ENCODE measurements around the gene TPP2.

TPP2 gene

GRCh38 chr13:102584434-102584833 lies 12.4 kb upstream of the TPP2 start:
- Histone ChIP-seq H3K9me3 (no peaks in the 10 kb centered on the region), H3K4me1 (no peaks in the 10 kb centered on the region), H3K27ac (no peak overlapping the region), H3K27me3 (peaks cover 0 to 14% of the 10 kb centered on the region in 2 donors), H3K4me3 (no peak overlapping the region), H3K36me3 (no peaks in the 10 kb centered on the region)
- TF ChIP-seq CTCF (IDR thresholded peaks at IDR 0.05), result no peak
- intact Hi-C loops (cut with DNase I; ENCODE audit: low total_unique reads), result no loop called here
- no peak for DNase-seq

GRCh38 chr13:102586615-102587014 lies 10.2 kb upstream of the TPP2 start:
- DNase-seq, result no peak
- Histone ChIP-seq H3K27ac (no peak overlapping the region), H3K36me3 (no peaks in the 10 kb centered on the region), H3K4me1 (no peaks in the 10 kb centered on the region), H3K27me3 (peaks cover 0 to 14% of the 10 kb centered on the region in 2 donors), H3K4me3 (no peak overlapping the region), H3K9me3 (no peaks in the 10 kb centered on the region)
- TF ChIP-seq CTCF (IDR thresholded peaks at IDR 0.05), result no peak
- intact Hi-C loops (cut with DNase I; ENCODE audit: low total_unique reads), result no loop called here

GRCh38 chr13:102587916-102588315 lies 8.9 kb upstream of the TPP2 start:
- Histone ChIP-seq H3K27ac (no peak overlapping the region), H3K4me3 (no peak overlapping the region), H3K36me3 (no peaks in the 10 kb centered on the region), H3K4me1 (peaks cover 0 to 7% (median 4%) of the 10 kb centered on the region in 4 donors), H3K9me3 (no peaks in the 10 kb centered on the region), H3K27me3 (peaks cover 0 to 13% of the 10 kb centered on the region in 2 donors)
- TF ChIP-seq CTCF (IDR thresholded peaks at IDR 0.05), result no peak
- DNase-seq, result no peak
- intact Hi-C loops (cut with DNase I; ENCODE audit: low total_unique reads), result no loop called here

- no peak overlapping the region for H3K4me3 ChIP-seq
- no peaks in the 10 kb centered on the region for H3K36me3 ChIP-seq
- DNase-seq, result no peak
- H3K27me3 ChIP-seq, result peaks cover 0 to 11% of the 10 kb centered on the region in 2 donors
- no peaks in the 10 kb centered on the region for H3K9me3 ChIP-seq
- H3K4me1 ChIP-seq, result peaks cover 0 to 7% (median 4%) of the 10 kb centered on the region in 4 donors
- no peak overlapping the region for H3K27ac ChIP-seq
- intact Hi-C loops (cut with DNase I; ENCODE audit: low total_unique reads), result no loop called here
- no peak for TF ChIP-seq CTCF (IDR thresholded peaks at IDR 0.05)
Observed at GRCh38 chr13:102589301-102589822, 7.4 kb upstream of the TPP2 start.

GRCh38 chr13:102591988-102592781 lies 4.6 kb upstream of the TPP2 start:
- H3K36me3 ChIP-seq, result no peaks in the 10 kb centered on the region
- TF ChIP-seq CTCF (IDR thresholded peaks at IDR 0.05), result peak; percentile 42 to 62
- intact Hi-C loops (cut with DNase I; ENCODE audit: low total_unique reads), result no loop called here
- H3K9me3 ChIP-seq, result no peaks in the 10 kb centered on the region
- peaks cover 0 to 10% (median 5%) of the 10 kb centered on the region in 4 donors for H3K4me1 ChIP-seq
- peak; percentile 80 to 87 for DNase-seq
- no peaks in the 10 kb centered on the region for H3K27me3 ChIP-seq
- H3K27ac ChIP-seq, result peak overlapping the region; percentile 68 to 73
- peak overlapping the region; percentile 55 to 69 for H3K4me3 ChIP-seq
